Measurements from ENCODE around the gene BCAS1. TPM values are rescaled to one million over a fixed set of nuclear protein-coding genes. Genes with fewer than 3 reads are reported as not detected.

Gene BCAS1
- total RNA-seq, 1 donor from 2014 or later: not detected

DNA sequence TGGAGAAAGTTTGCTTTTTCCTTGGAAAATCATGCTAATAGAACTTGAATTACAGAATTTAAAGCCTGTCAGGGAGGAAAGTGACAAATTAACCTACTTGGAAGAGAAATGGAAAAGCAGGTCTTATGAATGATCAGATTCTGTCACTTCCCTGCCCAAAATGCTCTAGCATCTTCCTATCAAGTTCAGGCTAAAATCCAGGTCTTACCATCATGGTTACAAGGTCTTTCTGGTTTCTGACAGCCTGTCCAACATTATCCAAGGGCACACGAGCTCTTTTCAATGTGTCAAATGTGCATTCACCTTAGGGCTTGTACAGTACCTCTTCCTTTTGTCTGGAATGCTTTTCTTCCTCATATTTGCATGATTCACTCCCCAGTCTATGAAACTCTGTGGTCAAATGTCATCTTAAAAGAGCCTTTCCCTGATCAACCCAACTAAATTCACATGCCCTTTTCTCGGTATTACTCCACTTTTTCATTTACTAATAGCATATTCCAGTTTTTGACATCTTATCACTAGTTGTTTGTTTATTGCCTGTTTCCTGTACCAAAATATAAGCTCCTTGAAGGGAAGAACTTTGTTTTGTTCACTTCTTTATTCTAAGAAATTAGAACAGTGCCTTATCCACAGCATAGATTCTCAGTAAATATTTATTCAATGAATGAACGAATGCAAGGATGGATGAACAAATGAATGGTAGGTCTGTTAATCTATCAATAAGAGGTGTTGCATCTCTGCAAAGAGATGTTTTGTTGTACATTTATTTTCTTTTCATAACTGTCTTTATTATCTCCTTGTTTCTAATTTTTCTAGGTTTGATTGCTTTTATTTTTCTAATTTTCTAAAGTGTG, 139.5 kb downstream of the BCAS1 start:
- H3K36me3 ChIP-seq (ENCODE audit: control insufficient read depth, insufficient read depth, low read length): no peaks in the 10 kb centered on the region
- no peaks in the 10 kb centered on the region for H3K27me3 ChIP-seq (ENCODE audit: control insufficient read depth, insufficient read depth, low read length)
- no peak overlapping the region for H3K4me3 ChIP-seq (ENCODE audit: low read depth, low read length)
- FAIRE-seq: no peak
- peak; percentile 90 for DNase-seq (ENCODE audit: low read depth)
- TF ChIP-seq, protein P1, sequence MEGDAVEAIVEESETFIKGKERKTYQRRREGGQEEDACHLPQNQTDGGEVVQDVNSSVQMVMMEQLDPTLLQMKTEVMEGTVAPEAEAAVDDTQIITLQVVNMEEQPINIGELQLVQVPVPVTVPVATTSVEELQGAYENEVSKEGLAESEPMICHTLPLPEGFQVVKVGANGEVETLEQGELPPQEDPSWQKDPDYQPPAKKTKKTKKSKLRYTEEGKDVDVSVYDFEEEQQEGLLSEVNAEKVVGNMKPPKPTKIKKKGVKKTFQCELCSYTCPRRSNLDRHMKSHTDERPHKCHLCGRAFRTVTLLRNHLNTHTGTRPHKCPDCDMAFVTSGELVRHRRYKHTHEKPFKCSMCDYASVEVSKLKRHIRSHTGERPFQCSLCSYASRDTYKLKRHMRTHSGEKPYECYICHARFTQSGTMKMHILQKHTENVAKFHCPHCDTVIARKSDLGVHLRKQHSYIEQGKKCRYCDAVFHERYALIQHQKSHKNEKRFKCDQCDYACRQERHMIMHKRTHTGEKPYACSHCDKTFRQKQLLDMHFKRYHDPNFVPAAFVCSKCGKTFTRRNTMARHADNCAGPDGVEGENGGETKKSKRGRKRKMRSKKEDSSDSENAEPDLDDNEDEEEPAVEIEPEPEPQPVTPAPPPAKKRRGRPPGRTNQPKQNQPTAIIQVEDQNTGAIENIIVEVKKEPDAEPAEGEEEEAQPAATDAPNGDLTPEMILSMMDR (IDR thresholded peaks at IDR 0.05; ENCODE audit: insufficient read depth, low read length, severe bottlenecking): no peak

DNA sequence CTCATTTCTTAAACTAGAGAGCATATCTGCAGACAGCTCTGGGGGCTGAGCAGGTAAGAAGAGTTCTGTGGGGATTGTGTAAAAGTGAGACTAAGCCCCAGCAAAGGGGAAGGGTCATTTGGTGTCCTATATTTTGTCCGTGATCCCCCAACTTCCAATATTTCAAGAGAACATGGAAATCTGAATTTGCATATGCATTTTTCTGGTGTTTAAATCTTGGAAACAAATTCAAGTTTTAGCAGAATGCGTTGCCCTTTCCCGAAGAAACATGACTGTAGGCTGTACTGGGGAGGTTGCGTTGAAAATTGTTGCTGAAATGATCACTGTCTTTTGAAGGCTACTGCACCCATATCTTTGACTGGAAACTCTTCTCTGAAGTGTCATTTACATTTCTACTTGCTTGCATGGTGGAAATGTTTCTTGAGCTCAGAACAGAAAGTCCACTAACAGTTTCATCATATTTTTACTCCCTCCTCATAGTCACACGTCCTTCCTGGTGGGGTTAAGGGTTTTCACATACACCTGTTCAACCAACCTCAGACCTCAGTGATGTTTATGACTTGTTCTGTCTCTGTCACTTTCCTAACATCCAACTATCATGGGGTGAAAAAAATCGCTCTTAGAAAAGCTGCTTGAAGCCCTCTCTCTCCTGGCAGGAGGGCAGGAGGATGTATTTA, 140.3 kb downstream of the BCAS1 start:
- FAIRE-seq (no peak), DNase-seq (ENCODE audit: low read depth) (no peak)
- Histone ChIP-seq H3K4me3 (ENCODE audit: low read depth, low read length) (no peak overlapping the region), H3K27me3 (ENCODE audit: control insufficient read depth, insufficient read depth, low read length) (no peaks in the 10 kb centered on the region), H3K36me3 (ENCODE audit: control insufficient read depth, insufficient read depth, low read length) (no peaks in the 10 kb centered on the region)
- TF ChIP-seq, protein P1 (IDR thresholded peaks at IDR 0.05; ENCODE audit: insufficient read depth, low read length, severe bottlenecking): no peak

DNA sequence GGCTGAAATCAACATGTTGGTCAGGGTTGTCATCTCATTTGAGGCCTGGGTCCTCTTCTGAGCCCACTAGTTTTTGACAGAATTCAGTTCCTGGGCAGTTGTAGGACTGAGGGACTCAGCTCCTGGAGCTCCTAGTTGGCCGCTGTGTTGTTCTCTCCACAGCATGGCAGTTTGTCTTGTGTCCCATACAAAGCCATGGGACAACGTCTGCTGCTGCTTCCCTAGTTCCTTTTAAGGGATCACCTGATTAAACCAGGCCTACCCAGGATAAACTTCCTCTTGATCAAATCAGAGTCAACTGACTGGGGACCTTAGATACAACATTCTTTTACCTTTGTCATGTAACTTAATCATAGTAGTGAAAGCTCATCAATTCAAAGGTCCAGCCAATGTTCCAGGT, 141.0 kb downstream of the BCAS1 start:
- DNase-seq (ENCODE audit: low read depth) (no peak), FAIRE-seq (no peak)
- TF ChIP-seq, protein P1 (IDR thresholded peaks at IDR 0.05; ENCODE audit: insufficient read depth, low read length, severe bottlenecking): no peak
- Histone ChIP-seq H3K4me3 (ENCODE audit: low read depth, low read length) (no peak overlapping the region), H3K27me3 (ENCODE audit: control insufficient read depth, insufficient read depth, low read length) (no peaks in the 10 kb centered on the region), H3K36me3 (ENCODE audit: control insufficient read depth, insufficient read depth, low read length) (no peaks in the 10 kb centered on the region)

DNA sequence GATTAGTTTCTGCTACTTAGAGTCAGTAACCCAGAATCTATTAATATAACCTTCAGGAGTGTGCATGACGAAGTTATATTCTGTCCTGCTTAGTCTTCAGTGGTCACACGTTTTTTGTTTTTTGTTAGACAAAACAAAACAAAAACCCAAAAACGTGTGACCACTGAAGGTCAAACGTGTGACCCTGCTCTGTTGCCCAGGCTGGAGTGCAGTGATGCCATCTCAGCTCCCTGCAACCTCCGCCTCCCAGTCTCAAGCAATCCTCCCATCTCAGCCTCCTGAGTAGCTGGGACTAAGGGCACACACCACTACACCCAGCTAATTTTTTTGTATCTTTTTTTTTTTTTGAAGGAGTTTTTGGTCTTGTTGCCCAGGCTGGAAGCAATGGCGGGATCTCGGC, 142.4 kb downstream of the BCAS1 start:
- FAIRE-seq (no peak), DNase-seq (ENCODE audit: low read depth) (no peak)
- TF ChIP-seq, protein P1 (IDR thresholded peaks at IDR 0.05; ENCODE audit: insufficient read depth, low read length, severe bottlenecking): no peak

DNA sequence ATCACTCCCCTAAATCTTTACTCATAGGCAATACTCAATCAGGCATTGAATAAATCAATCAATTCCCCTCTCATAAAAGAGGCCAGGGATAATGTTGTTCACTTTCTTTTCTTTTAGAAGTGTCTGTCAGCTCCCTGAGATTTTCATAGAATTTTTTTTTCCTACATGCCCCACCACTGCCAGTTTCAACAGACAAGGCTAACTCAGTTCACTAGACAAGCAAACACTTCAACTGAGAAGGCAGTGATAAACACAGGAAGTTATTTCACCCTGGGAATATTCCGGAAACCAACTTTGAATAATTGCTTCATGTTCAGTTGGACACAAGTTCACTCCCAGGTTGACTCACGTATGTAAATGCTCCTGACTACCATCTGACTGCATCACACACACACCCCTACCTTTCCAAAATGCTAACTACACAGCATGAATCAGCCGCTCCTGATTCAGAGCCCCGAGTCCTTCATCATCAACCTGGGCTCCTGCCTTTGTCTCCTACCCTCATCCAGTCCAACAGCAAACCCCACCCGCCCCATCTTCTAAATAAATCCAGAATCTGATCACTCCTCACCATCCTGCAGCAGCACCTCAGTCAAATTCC, 143.9 kb downstream of the BCAS1 start:
- DNase-seq (ENCODE audit: low read depth): peak; percentile 100
- Histone ChIP-seq H3K36me3 (ENCODE audit: control insufficient read depth, insufficient read depth, low read length) (no peaks in the 10 kb centered on the region), H3K4me3 (ENCODE audit: low read depth, low read length) (no peak overlapping the region), H3K27me3 (ENCODE audit: control insufficient read depth, insufficient read depth, low read length) (no peaks in the 10 kb centered on the region)
- TF ChIP-seq, protein P1 (IDR thresholded peaks at IDR 0.05; ENCODE audit: insufficient read depth, low read length, severe bottlenecking): no peak
- no peak for FAIRE-seq

More for the DNA sequence above, 142.4 kb downstream of the BCAS1 start:
- Histone ChIP-seq H3K27me3 (ENCODE audit: control insufficient read depth, insufficient read depth, low read length) (no peaks in the 10 kb centered on the region), H3K4me3 (ENCODE audit: low read depth, low read length) (no peak overlapping the region), H3K36me3 (ENCODE audit: control insufficient read depth, insufficient read depth, low read length) (no peaks in the 10 kb centered on the region)

Data from bronchial epithelial cell (primary cell).